MCF 10A (cell line): ENCODE measurements around the gene RIMS4. TPM values are rescaled to one million over a fixed set of nuclear protein-coding genes. Genes with fewer than 3 reads are reported as not detected.

Experiments used
- BruUV-seq: library from RNA; stranded (reverse); fragments of 400-500 nt; replicated peaks from 2 replicates; lab custom pipeline; 2021; lab: Mats Ljungman, UMichigan
- CTCF ChIA-PET: fragments of 300-600 bp; sonication (Branson Sonifier 250); formaldehyde crosslinking; extraction: SDS; loops from one replicate; lab custom pipeline; 2021; ENCODE audit warnings: antibody characterized with exemption, inconsistent platforms; lab: Yijun Ruan, JAX
- POLR2A ChIA-PET: fragments of 300-600, 350-650 bp; sonication (Branson Sonifier 250); formaldehyde crosslinking; extraction: SDS; loops from one replicate; lab custom pipeline; 2020; ENCODE audit warnings: antibody characterized with exemption, inconsistent platforms; lab: Yijun Ruan, JAX
- DNase-seq: peaks from one replicate; pipeline ENCODE4 v3.0.0-alpha.2; 2018; ENCODE audit not compliant: unreplicated experiment
- H3K27ac Mint-ChIP-seq: one replicate; pipeline ENCODE4 v1.8.0; 2022; ENCODE audit warnings: mild to moderate bottlenecking, low read depth, mixed read lengths; ENCODE audit not compliant: unreplicated experiment
- H3K27me3 Mint-ChIP-seq: one replicate; pipeline ENCODE4 v1.8.0; 2022; ENCODE audit warnings: mixed read lengths; ENCODE audit not compliant: insufficient read depth, unreplicated experiment
- H3K36me3 Mint-ChIP-seq: one replicate; pipeline ENCODE4 v1.8.0; 2022; ENCODE audit warnings: mild to moderate bottlenecking, moderate library complexity, mixed read lengths; ENCODE audit not compliant: insufficient read depth, unreplicated experiment
- H3K4me1 Mint-ChIP-seq: one replicate; pipeline ENCODE4 v1.8.0; 2022; ENCODE audit warnings: mixed read lengths; ENCODE audit not compliant: insufficient read depth, unreplicated experiment
- H3K4me3 Mint-ChIP-seq: one replicate; pipeline ENCODE4 v1.8.0; 2022; ENCODE audit warnings: mild to moderate bottlenecking, moderate library complexity, mixed read lengths; ENCODE audit not compliant: unreplicated experiment
- H3K9me3 Mint-ChIP-seq: one replicate; pipeline ENCODE4 v1.8.0; 2022; ENCODE audit warnings: mixed read lengths; ENCODE audit not compliant: unreplicated experiment
- intact Hi-C: fragments of 100-400 bp; cut with micrococcal nuclease; formaldehyde crosslinking; loops from 2 replicates; pipeline ENCODE4 v1.14.1; 2022
- total RNA-seq: library from RNA; stranded (reverse); gene quantifications from 2 replicates; pipeline ENCODE4 v1.2.3, GENCODE V29; 2022
- TF ChIP-seq, protein P1 (sequence below): fragments of 200-600 bp; IDR thresholded peaks from one replicate; pipeline ENCODE4 v1.8.0; 2022; ENCODE audit warnings: antibody characterized with exemption, mild to moderate bottlenecking; ENCODE audit not compliant: unreplicated experiment

The RIMS4 gene
- total RNA-seq, 1 experiment from 2014 or later = not detected

DNA sequence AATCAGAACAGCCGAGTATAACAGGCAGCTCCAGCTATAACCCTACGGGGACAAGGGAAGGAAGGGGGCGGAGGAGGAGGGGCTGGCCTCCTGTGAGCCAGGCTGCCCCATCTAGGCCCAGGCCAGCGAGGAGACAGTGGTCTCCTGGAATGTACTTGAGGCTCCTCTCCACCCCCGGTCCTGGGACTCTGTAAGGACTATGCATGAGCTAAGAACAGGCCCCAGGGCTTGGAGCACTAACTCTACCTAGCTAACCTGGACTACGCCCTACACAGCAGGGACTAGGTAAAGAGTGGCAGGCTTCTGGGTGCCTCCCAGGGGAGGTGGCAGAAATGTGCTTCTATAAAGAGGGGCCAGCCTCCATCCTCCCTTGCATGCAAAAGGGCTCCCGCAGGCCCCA is 55.8 kb downstream of the RIMS4 start:
- H3K4me3 Mint-ChIP-seq = no peak overlapping the region
- no TSS peak for BruUV-seq
- ChIA-PET POLR2A (interaction anchor here (0.6 to 1.2 kb wide), 2 partner anchors 12 to 545 kb away, joined by 3 to 4 read pairs; no protein-coding TSS in a partner anchor), CTCF (interaction anchor here (0.6 to 7.4 kb wide), 4 partner anchors 7 to 1006 kb away, joined by 3 to 45 read pairs (median 5); partner anchors contain the start of gene KCNK15)
- DNase-seq = no peak
- H3K27ac Mint-ChIP-seq = no peak overlapping the region
- H3K36me3 Mint-ChIP-seq = no peaks in the 10 kb centered on the region
- H3K4me1 Mint-ChIP-seq = no peaks in the 10 kb centered on the region
- peaks cover 25% of the 10 kb centered on the region for H3K27me3 Mint-ChIP-seq
- intact Hi-C loops = no loop called here
- TF ChIP-seq, protein P1, sequence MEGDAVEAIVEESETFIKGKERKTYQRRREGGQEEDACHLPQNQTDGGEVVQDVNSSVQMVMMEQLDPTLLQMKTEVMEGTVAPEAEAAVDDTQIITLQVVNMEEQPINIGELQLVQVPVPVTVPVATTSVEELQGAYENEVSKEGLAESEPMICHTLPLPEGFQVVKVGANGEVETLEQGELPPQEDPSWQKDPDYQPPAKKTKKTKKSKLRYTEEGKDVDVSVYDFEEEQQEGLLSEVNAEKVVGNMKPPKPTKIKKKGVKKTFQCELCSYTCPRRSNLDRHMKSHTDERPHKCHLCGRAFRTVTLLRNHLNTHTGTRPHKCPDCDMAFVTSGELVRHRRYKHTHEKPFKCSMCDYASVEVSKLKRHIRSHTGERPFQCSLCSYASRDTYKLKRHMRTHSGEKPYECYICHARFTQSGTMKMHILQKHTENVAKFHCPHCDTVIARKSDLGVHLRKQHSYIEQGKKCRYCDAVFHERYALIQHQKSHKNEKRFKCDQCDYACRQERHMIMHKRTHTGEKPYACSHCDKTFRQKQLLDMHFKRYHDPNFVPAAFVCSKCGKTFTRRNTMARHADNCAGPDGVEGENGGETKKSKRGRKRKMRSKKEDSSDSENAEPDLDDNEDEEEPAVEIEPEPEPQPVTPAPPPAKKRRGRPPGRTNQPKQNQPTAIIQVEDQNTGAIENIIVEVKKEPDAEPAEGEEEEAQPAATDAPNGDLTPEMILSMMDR = no peak
- H3K9me3 Mint-ChIP-seq = no peaks in the 10 kb centered on the region

DNA sequence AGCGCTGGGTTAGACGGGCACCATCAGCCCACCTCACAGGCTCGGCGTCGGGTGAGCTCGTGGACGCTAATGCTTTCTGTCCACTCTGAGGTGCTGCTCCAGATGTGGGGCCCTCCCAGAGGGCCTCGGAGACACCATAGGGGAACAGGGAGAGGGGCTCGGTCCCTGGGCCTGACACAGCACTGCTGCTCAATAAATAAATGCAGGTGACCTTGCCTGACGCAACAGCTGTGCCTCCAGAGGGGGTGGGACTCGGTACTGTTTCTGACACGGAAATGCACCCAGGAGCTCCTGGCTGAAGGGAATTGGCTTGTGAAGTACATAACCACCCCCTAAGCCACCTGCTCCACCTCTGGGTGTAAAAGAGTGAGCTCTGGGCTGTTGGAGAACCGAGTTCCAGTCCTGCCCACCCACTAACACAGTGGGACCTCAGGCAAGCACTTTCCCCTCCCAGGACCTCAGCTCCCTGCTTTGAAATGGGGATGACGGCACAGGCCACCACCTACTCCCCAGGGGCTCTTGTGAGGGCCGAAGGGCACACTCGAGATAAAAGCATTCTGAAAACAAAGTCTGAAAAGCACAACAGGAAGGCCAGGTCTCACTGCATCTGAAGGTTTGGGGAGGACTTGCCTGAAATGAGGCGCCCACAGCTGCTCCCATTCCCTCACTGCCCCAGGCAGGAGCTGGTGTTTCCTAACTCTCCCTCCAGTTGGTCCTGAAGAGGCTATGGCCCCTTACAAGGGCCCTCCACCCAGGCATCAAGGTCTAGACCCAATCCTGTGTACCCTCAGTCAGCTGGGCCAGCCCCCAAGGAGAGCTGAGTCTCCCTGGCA is 58.0 kb downstream of the RIMS4 start:
- POLR2A ChIA-PET = interaction anchor here (0.7 to 1.7 kb wide), 2 partner anchors 9 to 11 kb away, joined by 3 to 5 read pairs; no protein-coding TSS in a partner anchor
- TF ChIP-seq, protein P1 = no peak

DNA sequence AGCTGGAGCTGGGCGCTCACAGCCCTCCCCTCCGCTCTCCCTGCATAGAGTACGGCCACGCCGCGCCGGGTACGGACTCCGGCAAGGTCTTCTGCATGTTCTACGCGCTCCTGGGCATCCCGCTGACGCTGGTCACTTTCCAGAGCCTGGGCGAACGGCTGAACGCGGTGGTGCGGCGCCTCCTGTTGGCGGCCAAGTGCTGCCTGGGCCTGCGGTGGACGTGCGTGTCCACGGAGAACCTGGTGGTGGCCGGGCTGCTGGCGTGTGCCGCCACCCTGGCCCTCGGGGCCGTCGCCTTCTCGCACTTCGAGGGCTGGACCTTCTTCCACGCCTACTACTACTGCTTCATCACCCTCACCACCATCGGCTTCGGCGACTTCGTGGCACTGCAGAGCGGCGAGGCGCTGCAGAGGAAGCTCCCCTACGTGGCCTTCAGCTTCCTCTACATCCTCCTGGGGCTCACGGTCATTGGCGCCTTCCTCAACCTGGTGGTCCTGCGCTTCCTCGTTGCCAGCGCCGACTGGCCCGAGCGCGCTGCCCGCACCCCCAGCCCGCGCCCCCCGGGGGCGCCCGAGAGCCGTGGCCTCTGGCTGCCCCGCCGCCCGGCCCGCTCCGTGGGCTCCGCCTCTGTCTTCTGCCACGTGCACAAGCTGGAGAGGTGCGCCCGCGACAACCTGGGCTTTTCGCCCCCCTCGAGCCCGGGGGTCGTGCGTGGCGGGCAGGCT is 60.1 kb downstream of the RIMS4 start:
- H3K27ac Mint-ChIP-seq = no peak overlapping the region
- no peak overlapping the region for H3K4me3 Mint-ChIP-seq
- TF ChIP-seq, protein P1 = no peak
- POLR2A ChIA-PET = no interaction called here
- intact Hi-C loops = no loop called here
- no peaks in the 10 kb centered on the region for H3K9me3 Mint-ChIP-seq
- CTCF ChIA-PET = interaction anchor here (1.3 to 5.8 kb wide), 4 partner anchors 18 to 118 kb away, joined by 3 to 102 read pairs (median 38); no protein-coding TSS in a partner anchor
- BruUV-seq = no TSS peak
- no peaks in the 10 kb centered on the region for H3K36me3 Mint-ChIP-seq
- DNase-seq = no peak
- peaks cover 18% of the 10 kb centered on the region for H3K27me3 Mint-ChIP-seq
- peaks cover 16% of the 10 kb centered on the region for H3K4me1 Mint-ChIP-seq

More for the DNA sequence above, 58.0 kb downstream of the RIMS4 start:
- H3K36me3 Mint-ChIP-seq = no peaks in the 10 kb centered on the region
- H3K27me3 Mint-ChIP-seq = peaks cover 14% of the 10 kb centered on the region
- intact Hi-C loops = no loop called here
- H3K4me3 Mint-ChIP-seq = no peak overlapping the region
- no peaks in the 10 kb centered on the region for H3K9me3 Mint-ChIP-seq
- no TSS peak for BruUV-seq
- CTCF ChIA-PET = interaction anchor here (0.6 to 1.5 kb wide), 6 partner anchors 8 to 115 kb away, joined by 3 to 5 read pairs (median 4); no protein-coding TSS in a partner anchor
- H3K4me1 Mint-ChIP-seq = peaks cover 6% of the 10 kb centered on the region
- no peak for DNase-seq
- H3K27ac Mint-ChIP-seq = no peak overlapping the region
